Tibial nerve (tissue), 4 donors: Measurements from ENCODE around the gene BBS12. TPM values are rescaled to one million over a fixed set of nuclear protein-coding genes. Genes with fewer than 3 reads are reported as not detected.

Experiments
- DNase-seq, 2 donors: peaks; one replicate each; pipeline ENCODE4 v3.0.0-alpha.2; 2019; ENCODE audit warnings: low spot score in 2 of 2
- H3K27ac ChIP-seq, 4 donors: fragments of 200-600 bp; sonication (generic) in 3 of 4; one replicate each; pipeline ENCODE4 v1.5.1; 2017 to 2019; ENCODE audit warnings: mild to moderate bottlenecking in 1 of 4
- H3K27me3 ChIP-seq, 2 donors: fragments of 200-600 bp; sonication (generic) in 1 of 2; one replicate each; pipeline versions ENCODE4 v1.5.1 to v1.6.0; 2017 to 2019
- H3K36me3 ChIP-seq, 3 donors: fragments of 200-600 bp; sonication (generic); one replicate each; pipeline ENCODE4 v1.5.1; 2018 to 2019
- H3K4me1 ChIP-seq, 4 donors: fragments of 200-600 bp; sonication (generic) in 3 of 4; one replicate each; pipeline ENCODE4 v1.5.1; 2017 to 2019
- H3K4me3 ChIP-seq, 4 donors: fragments of 200-600 bp; sonication (generic) in 3 of 4; one replicate each; pipeline ENCODE4 v1.5.1; 2017 to 2019; ENCODE audit warnings: mild to moderate bottlenecking in 1 of 4, moderate library complexity in 1 of 4
- H3K9me3 ChIP-seq, 4 donors: fragments of 200-600 bp; sonication (generic) in 3 of 4; one replicate each; pipeline ENCODE4 v1.5.1; 2017 to 2019
- EP300 ChIP-seq, 2 donors: sonication (generic); formaldehyde crosslinking; IDR thresholded peaks; one replicate each; pipeline ENCODE4 v1.6.1; 2017; ENCODE audit warnings: antibody characterized with exemption in 2 of 2, mild to moderate bottlenecking in 1 of 2
- POLR2A ChIP-seq, 2 donors: fragments of 450-650 bp; IDR thresholded peaks; one replicate each; pipeline ENCODE4 v1.6.1; 2017; ENCODE audit warnings: antibody characterized with exemption in 2 of 2, mild to moderate bottlenecking in 2 of 2, moderate library complexity in 2 of 2
- WGBS, 2 donors: methylation state at CpG; one replicate each; pipeline ENCODE4 v1.1.5; 2018; 5-methylcytosine and 5-hydroxymethylcytosine counted together
- total RNA-seq, 4 donors: library from RNA; depleted of rRNA; stranded (reverse); fragments of >200 nt; gene quantifications; one replicate each; pipeline ENCODE4 v1.1.0, GENCODE V29; 2016
- TF ChIP-seq, protein P1 (sequence below), 5 experiments: fragments of 200-600 bp in 3 of 5; fragments of 450-650 bp in 2 of 5; sonication (generic) in 3 of 5; IDR thresholded peaks; one replicate each; pipeline ENCODE4 v1.5.1; 2016 to 2019; ENCODE audit warnings: antibody characterized with exemption in 5 of 5, mild to moderate bottlenecking in 3 of 5, moderate library complexity in 2 of 5

Gene BBS12
- total RNA-seq, 4 donors from 2014 or later = 2.9 to 6.7 (median 5.3) TPM

DNA sequence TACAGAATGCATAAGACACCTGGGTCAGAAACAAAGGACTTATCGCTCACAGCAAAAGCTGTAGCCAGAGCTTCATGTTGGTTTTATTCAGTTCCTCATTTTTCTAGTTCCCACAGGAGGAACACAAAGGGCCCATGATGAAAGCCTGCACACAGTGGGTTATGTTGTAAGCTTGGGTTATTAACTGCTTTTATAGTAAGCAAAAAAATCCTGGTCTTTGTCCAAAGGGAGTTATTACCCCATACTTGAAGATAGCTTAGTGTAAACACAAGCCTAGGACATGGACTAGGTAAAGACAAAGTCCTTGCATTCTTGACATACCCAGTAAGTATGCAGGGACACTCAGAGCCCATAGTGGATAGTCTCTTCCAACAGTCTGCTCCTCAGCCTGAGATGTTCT is 11.7 kb downstream of the BBS12 start:
- 50 to 53% methylated on average over 1 of the region's 1 CpG for WGBS, 2 donors
- H3K4me1 ChIP-seq = no peaks in the 10 kb centered on the region
- no peaks in the 10 kb centered on the region for H3K9me3 ChIP-seq
- no peak overlapping the region for H3K4me3 ChIP-seq
- DNase-seq = no peak
- peaks cover 0 to 43% (median 0%) of the 10 kb centered on the region in 3 donors for H3K36me3 ChIP-seq
- no peaks in the 10 kb centered on the region for H3K27me3 ChIP-seq
- TF ChIP-seq EP300 (IDR thresholded peaks at IDR 0.05) (peak in 1 of 2 donors; percentile 61), POLR2A (IDR thresholded peaks at IDR 0.05) (no peak)
- TF ChIP-seq, protein P1, sequence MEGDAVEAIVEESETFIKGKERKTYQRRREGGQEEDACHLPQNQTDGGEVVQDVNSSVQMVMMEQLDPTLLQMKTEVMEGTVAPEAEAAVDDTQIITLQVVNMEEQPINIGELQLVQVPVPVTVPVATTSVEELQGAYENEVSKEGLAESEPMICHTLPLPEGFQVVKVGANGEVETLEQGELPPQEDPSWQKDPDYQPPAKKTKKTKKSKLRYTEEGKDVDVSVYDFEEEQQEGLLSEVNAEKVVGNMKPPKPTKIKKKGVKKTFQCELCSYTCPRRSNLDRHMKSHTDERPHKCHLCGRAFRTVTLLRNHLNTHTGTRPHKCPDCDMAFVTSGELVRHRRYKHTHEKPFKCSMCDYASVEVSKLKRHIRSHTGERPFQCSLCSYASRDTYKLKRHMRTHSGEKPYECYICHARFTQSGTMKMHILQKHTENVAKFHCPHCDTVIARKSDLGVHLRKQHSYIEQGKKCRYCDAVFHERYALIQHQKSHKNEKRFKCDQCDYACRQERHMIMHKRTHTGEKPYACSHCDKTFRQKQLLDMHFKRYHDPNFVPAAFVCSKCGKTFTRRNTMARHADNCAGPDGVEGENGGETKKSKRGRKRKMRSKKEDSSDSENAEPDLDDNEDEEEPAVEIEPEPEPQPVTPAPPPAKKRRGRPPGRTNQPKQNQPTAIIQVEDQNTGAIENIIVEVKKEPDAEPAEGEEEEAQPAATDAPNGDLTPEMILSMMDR (IDR thresholded peaks at IDR 0.05) = no peak
- H3K27ac ChIP-seq = no peak overlapping the region

DNA sequence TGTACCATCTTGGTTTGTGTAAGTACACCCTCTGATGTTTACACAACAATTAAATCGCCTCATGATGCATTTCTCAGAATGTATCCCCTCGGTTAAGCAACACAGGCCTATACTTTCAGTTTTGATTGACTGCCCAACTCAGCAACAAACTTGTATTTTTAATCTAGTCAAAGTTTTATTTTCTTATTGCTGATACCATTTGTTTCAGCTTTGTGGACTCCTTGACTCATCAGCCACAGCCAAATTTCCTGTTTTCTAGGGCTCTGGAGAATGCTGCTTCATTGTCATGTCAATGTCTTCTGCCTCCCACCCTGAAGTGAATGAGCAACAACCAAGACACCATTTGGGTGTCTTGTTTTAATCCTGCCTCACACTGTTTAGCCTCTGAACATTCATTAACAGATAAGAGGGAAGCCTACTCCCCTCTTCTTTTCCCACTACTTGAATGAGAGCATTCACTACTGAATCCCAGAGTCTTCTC is 14.0 kb downstream of the BBS12 start:
- Histone ChIP-seq H3K9me3 (no peaks in the 10 kb centered on the region), H3K4me1 (no peaks in the 10 kb centered on the region), H3K36me3 (peaks cover 0 to 33% (median 0%) of the 10 kb centered on the region in 3 donors), H3K27me3 (no peaks in the 10 kb centered on the region), H3K27ac (no peak overlapping the region), H3K4me3 (no peak overlapping the region)
- no peak for DNase-seq
- WGBS, 2 donors = 85 to 90% methylated on average over 2 of the region's 2 CpGs
- TF ChIP-seq, protein P1 (IDR thresholded peaks at IDR 0.05) = no peak
- TF ChIP-seq POLR2A (IDR thresholded peaks at IDR 0.05) (no peak), EP300 (IDR thresholded peaks at IDR 0.05) (no peak)

DNA sequence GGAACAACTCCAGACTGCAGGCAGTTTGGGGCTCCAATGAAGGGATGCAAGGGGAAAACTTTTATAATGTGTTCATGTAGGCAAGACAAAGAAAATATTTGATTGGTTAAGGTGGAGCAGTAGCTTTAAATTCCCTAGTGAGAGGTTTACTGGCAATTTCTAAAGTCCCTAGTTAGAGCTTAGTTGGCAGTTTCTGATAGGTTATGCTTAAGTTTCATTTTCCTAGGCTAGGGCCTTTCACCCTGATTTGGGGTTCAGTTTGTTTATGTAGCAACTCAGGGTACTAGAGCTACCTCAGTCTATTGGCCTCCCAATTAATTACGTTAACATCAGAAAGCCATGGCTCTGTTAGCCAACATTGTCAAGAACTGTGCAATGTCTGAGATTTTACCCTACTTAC is 14.6 kb downstream of the BBS12 start:
- TF ChIP-seq POLR2A (IDR thresholded peaks at IDR 0.05) (no peak), EP300 (IDR thresholded peaks at IDR 0.05) (no peak)
- TF ChIP-seq, protein P1 (IDR thresholded peaks at IDR 0.05) = no peak
- DNase-seq = no peak
- WGBS, 2 donors = 60 to 70% methylated on average over 1 of the region's 1 CpG

DNA sequence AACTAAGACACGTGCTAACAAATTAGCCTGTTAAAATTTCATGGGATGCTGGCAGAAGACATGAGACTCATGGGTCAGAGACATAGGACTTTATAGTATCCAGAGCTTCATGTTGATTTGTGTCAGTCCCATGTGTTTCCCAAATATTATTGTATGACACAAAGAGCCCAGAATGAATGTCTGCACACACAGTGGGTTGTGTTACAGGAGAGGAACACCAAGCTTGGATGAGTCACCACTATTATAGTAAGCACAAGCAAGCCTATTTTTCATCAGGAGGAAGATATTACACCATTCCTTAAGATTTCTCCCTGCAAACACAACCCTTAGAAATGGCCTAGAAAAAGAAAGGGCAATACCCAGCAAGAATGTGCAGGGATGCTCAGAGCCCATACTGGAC is 15.4 kb downstream of the BBS12 start:
- TF ChIP-seq EP300 (IDR thresholded peaks at IDR 0.05) (no peak), POLR2A (IDR thresholded peaks at IDR 0.05) (no peak)
- TF ChIP-seq, protein P1 (IDR thresholded peaks at IDR 0.05) = no peak
- DNase-seq = no peak
- 79 to 92% methylated on average over 1 of the region's 1 CpG for WGBS, 2 donors
- no peaks in the 10 kb centered on the region for H3K27me3 ChIP-seq
- H3K4me3 ChIP-seq = no peak overlapping the region
- no peaks in the 10 kb centered on the region for H3K9me3 ChIP-seq
- no peak overlapping the region for H3K27ac ChIP-seq
- H3K4me1 ChIP-seq = no peaks in the 10 kb centered on the region
- H3K36me3 ChIP-seq = peaks cover 0 to 19% (median 0%) of the 10 kb centered on the region in 3 donors

More for the DNA sequence above, 14.6 kb downstream of the BBS12 start:
- H3K27me3 ChIP-seq = no peaks in the 10 kb centered on the region
- no peaks in the 10 kb centered on the region for H3K4me1 ChIP-seq
- H3K36me3 ChIP-seq = peaks cover 0 to 28% (median 0%) of the 10 kb centered on the region in 3 donors
- no peaks in the 10 kb centered on the region for H3K9me3 ChIP-seq
- no peak overlapping the region for H3K27ac ChIP-seq
- no peak overlapping the region for H3K4me3 ChIP-seq

DNA sequence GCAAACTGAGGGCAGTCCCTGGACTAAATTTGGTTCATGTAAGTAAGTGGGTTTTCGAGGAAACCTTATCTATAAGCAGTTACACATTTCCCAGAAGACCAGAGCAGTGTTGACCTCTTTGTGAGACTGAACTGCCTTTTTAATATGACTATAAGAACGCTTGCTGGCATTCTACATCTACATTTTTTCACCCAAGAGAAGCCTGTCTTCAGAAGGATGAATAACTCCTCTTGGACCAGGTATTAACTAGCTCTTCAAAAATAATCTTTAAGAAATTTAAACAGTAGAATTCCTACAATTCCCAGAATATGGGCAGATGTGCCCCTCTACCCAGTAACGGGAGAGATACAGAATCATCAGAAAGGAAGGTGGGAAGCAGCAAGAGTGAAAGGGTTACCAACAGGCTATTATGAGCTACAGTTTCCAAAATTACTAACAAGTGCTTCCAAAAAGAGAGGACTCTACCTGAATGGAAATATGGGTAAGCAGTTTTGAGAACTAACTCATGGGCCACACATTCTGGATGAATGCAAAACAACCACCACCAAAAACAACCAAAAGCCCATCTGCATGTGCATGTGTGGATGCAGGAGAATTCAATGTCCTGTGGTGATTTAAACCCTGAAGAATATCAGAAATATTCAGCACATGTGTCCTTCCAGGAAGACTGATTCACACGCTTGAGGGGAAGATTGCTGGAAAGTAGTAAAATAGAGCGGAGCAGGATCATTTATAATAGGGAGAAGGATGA is 17.4 kb downstream of the BBS12 start:
- H3K27me3 ChIP-seq = no peaks in the 10 kb centered on the region
- no peak overlapping the region for H3K27ac ChIP-seq
- WGBS, 2 donors = 84 to 91% methylated on average over 5 of the region's 5 CpGs
- no peak overlapping the region for H3K4me3 ChIP-seq
- TF ChIP-seq, protein P1 (IDR thresholded peaks at IDR 0.05) = no peak
- no peak for TF ChIP-seq POLR2A (IDR thresholded peaks at IDR 0.05)
- TF ChIP-seq EP300 (IDR thresholded peaks at IDR 0.05) = no peak
- no peak for DNase-seq
- no peaks in the 10 kb centered on the region for H3K9me3 ChIP-seq
- no peaks in the 10 kb centered on the region for H3K4me1 ChIP-seq
- peaks cover 0 to under 1% (median 0%) of the 10 kb centered on the region in 3 donors for H3K36me3 ChIP-seq
